Astrocyte (in vitro differentiated cells and primary cell): Measurements from ENCODE around the gene WSCD2.

Source experiments
- CTCF ChIP-seq: IDR thresholded peaks from 2 replicates; pipeline ENCODE4 v1.5.1; 2011; ENCODE audit warnings: low read depth, mild to moderate bottlenecking, inconsistent platforms, low read length, moderate library complexity; ENCODE audit not compliant: insufficient read depth
- EZH2 ChIP-seq: IDR thresholded peaks from 2 replicates; pipeline ENCODE4 v1.6.1; 2012; ENCODE audit warnings: mild to moderate bottlenecking, low read length, inconsistent platforms; ENCODE audit not compliant: insufficient read depth

- TF ChIP-seq CTCF (no peak), EZH2 (no peak)
Observed at GRCh38 chr12:108254517-108255251, 125.6 kb downstream of the WSCD2 start.
